MM.1S (cell line): Measurements from ENCODE around the gene DHTKD1.

Source experiments
- CTCF ChIP-seq: fragments of 300-600 bp; sonication (generic); IDR thresholded peaks from 2 replicates; pipeline ENCODE4 v1.5.1; 2016; ENCODE audit warnings: antibody characterized with exemption, low read length, mixed read lengths
- EZH2 ChIP-seq: fragments of 300-600 bp; sonication (generic); optimal IDR thresholded peaks from 2 replicates; pipeline ENCODE3; 2017; ENCODE audit warnings: low read depth, mild to moderate bottlenecking, antibody characterized with exemption, low read length, mixed read lengths

GRCh38 chr10:12067336-12067735 lies 1.4 kb upstream of the DHTKD1 start:
- no peak for TF ChIP-seq CTCF
- TF ChIP-seq EZH2: no peak
